IMR-90 (cell line): ENCODE results near the gene TPD52L2. TPM values are rescaled to one million over a fixed set of nuclear protein-coding genes. Genes with fewer than 3 reads are reported as not detected.
A peak's percentile ranks its signal among the peaks of the same experiment; 100 is the strongest.

Experiments used
- ATAC-seq: fragments of 200-7000 bp; cut with Tn5 transposase; 2 replicates; pipeline ENCODE4 v1.9.1; 2020; ENCODE audit warnings: low read depth, mild to moderate bottlenecking, moderate library complexity
- BruUV-seq: library from RNA; stranded (reverse); fragments of 400-500 nt; replicated peaks from 2 replicates; lab custom pipeline; 2021; lab: Mats Ljungman, UMichigan
- CTCF ChIA-PET: fragments of 300-600 bp; formaldehyde crosslinking; extraction: SDS; loops from one replicate; lab custom pipeline; 2021; ENCODE audit warnings: antibody characterized with exemption; lab: Yijun Ruan, JAX
- POLR2A ChIA-PET: fragments of 300-600 bp; sonication (Branson Sonifier 250); formaldehyde crosslinking; loops from one replicate; lab custom pipeline; 2022; ENCODE audit warnings: antibody characterized with exemption; ENCODE audit not compliant: unreplicated experiment; lab: Charles Lee
- DNase-seq: peaks from one replicate; pipeline ENCODE4 v3.0.0; 2013
- H2AFZ ChIP-seq: replicated peaks from 2 replicates; pipeline ENCODE3; 2013; ENCODE audit warnings: low read length, mild to moderate bottlenecking; ENCODE audit not compliant: poor library complexity
- H2AK5ac ChIP-seq: 2 replicates; pipeline ENCODE4 v1.6.1; 2013; ENCODE audit warnings: low read depth, low read length, inconsistent platforms
- H2AK9ac ChIP-seq: replicated peaks from 2 replicates; pipeline ENCODE3; 2013; ENCODE audit warnings: mild to moderate bottlenecking, low read depth, low read length, moderate library complexity; ENCODE audit not compliant: poor library complexity
- H2BK120ac ChIP-seq: 2 replicates; pipeline ENCODE4 v1.6.1; 2013; ENCODE audit warnings: low read depth, low read length, inconsistent platforms
- H2BK15ac ChIP-seq: 3 replicates; pipeline ENCODE4 v1.6.1; 2013; ENCODE audit warnings: low read depth, low read length, inconsistent platforms
- H2BK20ac ChIP-seq: 2 replicates; pipeline ENCODE4 v1.6.1; 2013; ENCODE audit warnings: low read depth, mild to moderate bottlenecking, inconsistent platforms, low read length, moderate library complexity
- H2BK5ac ChIP-seq: 2 replicates; pipeline ENCODE4 v1.6.1; 2013; ENCODE audit warnings: mild to moderate bottlenecking, low read depth, low read length, inconsistent platforms; ENCODE audit not compliant: poor library complexity, severe bottlenecking
- H3K14ac ChIP-seq: replicated peaks from 2 replicates; pipeline ENCODE4 v1.6.1; 2013; ENCODE audit warnings: low read depth, low read length, inconsistent platforms
- H3K18ac ChIP-seq: 2 replicates; pipeline ENCODE4 v1.6.1; 2013; ENCODE audit warnings: low read depth, low read length, control low read depth
- H3K23ac ChIP-seq: 2 replicates; pipeline ENCODE4 v1.6.1; 2013; ENCODE audit warnings: low read depth, low read length, inconsistent platforms
- H3K27ac ChIP-seq: 2 replicates; pipeline ENCODE4 v1.5.1; 2013; ENCODE audit warnings: mild to moderate bottlenecking, control low read depth, low read length; ENCODE audit not compliant: insufficient read depth
- H3K27me3 ChIP-seq: 2 replicates; pipeline ENCODE4 v1.6.1; 2013; ENCODE audit warnings: low read length; ENCODE audit not compliant: control insufficient read depth, insufficient read depth
- H3K36me3 ChIP-seq: 2 replicates; pipeline ENCODE4 v1.6.1; 2013; ENCODE audit warnings: low read length, mixed read lengths; ENCODE audit not compliant: control insufficient read depth, insufficient read depth
- H3K4ac ChIP-seq: 2 replicates; pipeline ENCODE4 v1.6.1; 2013; ENCODE audit warnings: low read depth, low read length, inconsistent platforms
- H3K4me1 ChIP-seq: 2 replicates; pipeline ENCODE4 v1.6.1; 2013; ENCODE audit warnings: low read length, mixed read lengths; ENCODE audit not compliant: control insufficient read depth, insufficient read depth
- H3K4me2 ChIP-seq: 2 replicates; pipeline ENCODE4 v1.6.1; 2013; ENCODE audit warnings: low read depth, mild to moderate bottlenecking, control low read depth, low read length, moderate library complexity
- H3K4me3 ChIP-seq: 2 replicates; pipeline ENCODE4 v1.5.1; 2013; ENCODE audit warnings: low read depth, mild to moderate bottlenecking, control low read depth, low read length, moderate library complexity; ENCODE audit not compliant: insufficient read depth
- H3K56ac ChIP-seq: 2 replicates; pipeline ENCODE4 v1.6.1; 2013; ENCODE audit warnings: low read length, inconsistent platforms; ENCODE audit not compliant: insufficient read depth; ENCODE audit errors: extremely low read depth
- H3K79me1 ChIP-seq, 2 experiments: 2 replicates each; pipeline ENCODE4 v1.6.1; 2013; ENCODE audit warnings: low read length in 2 of 2, inconsistent platforms in 1 of 2, low read depth in 1 of 2
- H3K9ac ChIP-seq: 2 replicates; pipeline ENCODE4 v1.6.1; 2013; ENCODE audit warnings: low read depth, low read length, control low read depth
- H3K9me1 ChIP-seq: 2 replicates; pipeline ENCODE4 v1.6.1; 2013; ENCODE audit warnings: low read length, inconsistent platforms; ENCODE audit not compliant: insufficient read depth
- H3K9me3 ChIP-seq: 2 replicates; pipeline ENCODE4 v1.6.1; 2013; ENCODE audit warnings: low read length; ENCODE audit not compliant: control insufficient read depth, insufficient read depth
- H4K20me1 ChIP-seq: 2 replicates; pipeline ENCODE4 v1.6.1; 2013; ENCODE audit warnings: low read length, inconsistent platforms; ENCODE audit not compliant: insufficient read depth
- H4K5ac ChIP-seq: 2 replicates; pipeline ENCODE4 v1.6.1; 2013; ENCODE audit warnings: mild to moderate bottlenecking, low read depth, low read length, control low read depth
- H4K8ac ChIP-seq, 2 experiments: 2 replicates each; pipeline ENCODE4 v1.6.1; 2013; ENCODE audit warnings: low read depth in 2 of 2, low read length in 2 of 2, control low read depth in 1 of 2, inconsistent platforms in 1 of 2
- H4K91ac ChIP-seq: 2 replicates; pipeline ENCODE4 v1.6.1; 2013; ENCODE audit warnings: low read depth, low read length, inconsistent platforms; ENCODE audit not compliant: insufficient read depth
- CHD1 ChIP-seq: IDR thresholded peaks from 2 replicates; pipeline ENCODE4 v1.6.1; 2012; ENCODE audit warnings: low read depth, low read length, improper control_type of control experiment
- USF2 ChIP-seq: fragments of 150-350 bp; IDR thresholded peaks from 2 replicates; pipeline ENCODE4 v1.6.1; 2017; ENCODE audit warnings: mild to moderate bottlenecking, antibody characterized with exemption, low read length, low read depth
- WGBS, 2 experiments: methylation state at CpG; one replicate each; pipeline versions ENCODE4 v1.1.5 to v1.1.7; 2013; ENCODE audit warnings: missing lambda C conversion rate in 2 of 2; ENCODE audit not compliant: insufficient read length in 1 of 2; ENCODE audit errors: extremely low coverage in 2 of 2; 5-methylcytosine and 5-hydroxymethylcytosine counted together
- dilution Hi-C: fragments of 300-500 bp; cut with HindIII; formaldehyde crosslinking; loops from one replicate; pipeline ENCODE4 v1.14.3; 2018; ENCODE audit warnings: low sequenced_read_pairs; ENCODE audit not compliant: unreplicated experiment
- in situ Hi-C: fragments of 300-500 bp; cut with MboI; formaldehyde crosslinking; loops from 3 replicates; pipeline ENCODE4 v1.14.3; 2019; ENCODE audit warnings: low sequenced_read_pairs, inconsistent platforms, mixed read lengths
- intact Hi-C: fragments of 100-400 bp; cut with micrococcal nuclease; formaldehyde crosslinking; loops from 2 replicates; pipeline ENCODE4 v1.10.0; 2022
- polyA plus RNA-seq, 3 experiments: library from polyadenylated mRNA; depleted of rRNA; stranded (reverse); fragments of >200 nt; gene quantifications; 2 replicates each; pipeline ENCODE4 v1.2.3, GENCODE V29; 2012; ENCODE audit warnings: low replicate concordance in 1 of 3
- total RNA-seq: library from RNA; depleted of rRNA; stranded (reverse); fragments of >200 nt; gene quantifications from 2 replicates; pipeline ENCODE4 v1.2.3, GENCODE V29; 2012

TPD52L2 gene
- total and polyA plus RNA-seq, 2 of the 4 experiments (the other 2 are of a cell fraction): 113 to 189 TPM

- no peak overlapping the region for H3K56ac ChIP-seq
- H3K27ac ChIP-seq: no peak overlapping the region
- in situ Hi-C loops (no loop called here), intact Hi-C loops (no loop called here), dilution Hi-C loops (no loop called here)
- no peak overlapping the region for H4K91ac ChIP-seq
- no peak overlapping the region for H3K4me2 ChIP-seq
- no peak overlapping the region for H2AK5ac ChIP-seq
- H2BK15ac ChIP-seq: no peak overlapping the region
- no peak overlapping the region for H3K18ac ChIP-seq
- H3K36me3 ChIP-seq: no peaks in the 10 kb centered on the region
- H4K20me1 ChIP-seq: no peaks in the 10 kb centered on the region
- WGBS, 2 experiments: 100% methylated on average over 1 of the region's 11 CpGs; no CpG with 5 or more reads in 1 of the 2 experiments
- peaks cover 3% of the 10 kb centered on the region; the same call in 1 of the 2 replicates for H3K4me1 ChIP-seq
- no peak overlapping the region for H3K4me3 ChIP-seq
- CTCF ChIA-PET: no interaction called here
- no peaks in the 10 kb centered on the region for H3K9me1 ChIP-seq
- no peak overlapping the region for H3K14ac ChIP-seq
- no peaks in the 10 kb centered on the region for H3K79me1 ChIP-seq
- H3K4ac ChIP-seq: no peak overlapping the region
- no peak overlapping the region for H4K8ac ChIP-seq
- no peak for DNase-seq
- no peak overlapping the region for H2BK120ac ChIP-seq
- TF ChIP-seq CHD1: no peak
- TF ChIP-seq USF2: no peak
- BruUV-seq: no TSS peak
- no peak overlapping the region for H2BK20ac ChIP-seq
- no peak for ATAC-seq
- no peak overlapping the region for H3K23ac ChIP-seq
- H2AK9ac ChIP-seq: no peak overlapping the region
- H3K27me3 ChIP-seq: peaks cover 6% of the 10 kb centered on the region
- no peak overlapping the region for H4K5ac ChIP-seq
- no peaks in the 10 kb centered on the region for H3K9me3 ChIP-seq
- H2AFZ ChIP-seq: peak overlapping the region; percentile 3
- no peak overlapping the region for H3K9ac ChIP-seq
- H2BK5ac ChIP-seq: no peak overlapping the region
- POLR2A ChIA-PET: no interaction called here
Measured at GRCh38 chr20:63840405-63840828, 24.7 kb upstream of the TPD52L2 start.
